Fibroblast of mammary gland (primary cell): ENCODE data around the gene TARS2.

ENCODE experiments used
- DNase-seq: peaks from one replicate; pipeline ENCODE4 v3.0.0-alpha.2; 2010; ENCODE audit warnings: low read depth
- H3K4me3 ChIP-seq: 2 replicates; pipeline ENCODE4 v1.5.1; 2011; ENCODE audit warnings: low read depth, mild to moderate bottlenecking, low read length, moderate library complexity; ENCODE audit not compliant: control insufficient read depth
- CTCF ChIP-seq: conservative IDR thresholded peaks from 2 replicates; pipeline ENCODE4 v1.5.1; 2011; ENCODE audit warnings: low read depth, low read length, inconsistent platforms; ENCODE audit not compliant: control insufficient read depth, insufficient read depth

The TARS2 gene

DNA sequence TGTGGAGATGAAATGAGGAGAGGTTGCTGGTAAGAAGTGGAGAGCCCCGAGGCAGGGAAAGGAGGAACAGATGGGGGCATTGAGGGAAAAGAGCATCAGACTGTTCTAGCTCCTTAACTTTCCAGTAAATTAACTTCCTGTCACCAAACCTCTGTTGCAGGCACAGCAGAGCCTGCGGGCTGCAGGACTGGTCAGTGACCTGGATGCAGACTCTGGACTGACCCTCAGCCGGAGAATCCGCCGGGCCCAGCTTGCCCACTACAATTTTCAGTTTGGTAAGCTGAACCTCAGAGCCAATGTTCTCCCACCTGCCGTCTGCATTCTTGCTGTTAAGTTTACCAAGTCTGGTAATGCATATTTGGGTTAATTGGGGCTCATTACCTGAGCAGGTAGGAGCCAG lies 18.2 kb downstream of the TARS2 start:
- TF ChIP-seq CTCF = no peak
- H3K4me3 ChIP-seq = no peak overlapping the region
- no peak for DNase-seq

- no peak for TF ChIP-seq CTCF
- H3K4me3 ChIP-seq = peak within 1 kb of the TSS; percentile 34
- peak; percentile 79 for DNase-seq
Measured at GRCh38 chr1:150507912-150508864, 21.0 kb downstream of the TARS2 start, which contains the start of gene ECM1. Gene ECM1, plus strand, starts transcription at chr1:150508109. Its CDS starts 101 bp downstream, at chr1:150508210.

DNA sequence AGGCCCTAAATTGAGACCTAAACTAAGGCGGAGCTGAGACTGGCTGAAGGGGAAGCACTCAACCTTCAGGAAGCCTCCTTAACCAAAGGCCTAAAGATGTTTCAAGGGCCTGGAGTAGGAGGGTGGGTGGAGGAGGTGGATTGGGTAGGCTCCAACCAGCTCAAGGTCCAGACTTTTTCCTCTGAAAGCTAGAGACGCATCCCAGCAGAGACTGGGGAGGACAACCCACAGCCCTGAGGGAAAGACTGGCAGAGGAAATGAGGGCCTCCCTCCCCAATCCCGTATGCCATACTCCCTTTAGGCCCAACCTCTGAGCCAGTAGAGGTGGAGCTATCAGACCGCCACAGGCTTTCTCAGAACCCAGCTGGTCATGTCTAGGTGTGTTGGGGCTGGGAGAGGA lies 21.8 kb downstream of the TARS2 start:
- TF ChIP-seq CTCF = no peak
- no peak for DNase-seq
- H3K4me3 ChIP-seq = no peak overlapping the region

- no peak overlapping the region for H3K4me3 ChIP-seq
- no peak for TF ChIP-seq CTCF
Measured at GRCh38 chr1:150511551-150511950, 24.3 kb downstream of the TARS2 start.

GRCh38 chr1:150511985-150512660 lies 24.9 kb downstream of the TARS2 start:
- TF ChIP-seq CTCF = no peak
- no peak for DNase-seq
- H3K4me3 ChIP-seq = no peak overlapping the region

More at GRCh38 chr1:150511551-150511950, 24.3 kb downstream of the TARS2 start:
- no peak for DNase-seq

GRCh38 chr1:150512846-150513245 lies 25.6 kb downstream of the TARS2 start:
- no peak for TF ChIP-seq CTCF
- peak; percentile 26 for DNase-seq
- no peak overlapping the region for H3K4me3 ChIP-seq
